ENCODE data around the gene ADAMTS1.
A peak's percentile ranks its signal among the peaks of the same experiment; 100 is the strongest.

Gene ADAMTS1

DNA sequence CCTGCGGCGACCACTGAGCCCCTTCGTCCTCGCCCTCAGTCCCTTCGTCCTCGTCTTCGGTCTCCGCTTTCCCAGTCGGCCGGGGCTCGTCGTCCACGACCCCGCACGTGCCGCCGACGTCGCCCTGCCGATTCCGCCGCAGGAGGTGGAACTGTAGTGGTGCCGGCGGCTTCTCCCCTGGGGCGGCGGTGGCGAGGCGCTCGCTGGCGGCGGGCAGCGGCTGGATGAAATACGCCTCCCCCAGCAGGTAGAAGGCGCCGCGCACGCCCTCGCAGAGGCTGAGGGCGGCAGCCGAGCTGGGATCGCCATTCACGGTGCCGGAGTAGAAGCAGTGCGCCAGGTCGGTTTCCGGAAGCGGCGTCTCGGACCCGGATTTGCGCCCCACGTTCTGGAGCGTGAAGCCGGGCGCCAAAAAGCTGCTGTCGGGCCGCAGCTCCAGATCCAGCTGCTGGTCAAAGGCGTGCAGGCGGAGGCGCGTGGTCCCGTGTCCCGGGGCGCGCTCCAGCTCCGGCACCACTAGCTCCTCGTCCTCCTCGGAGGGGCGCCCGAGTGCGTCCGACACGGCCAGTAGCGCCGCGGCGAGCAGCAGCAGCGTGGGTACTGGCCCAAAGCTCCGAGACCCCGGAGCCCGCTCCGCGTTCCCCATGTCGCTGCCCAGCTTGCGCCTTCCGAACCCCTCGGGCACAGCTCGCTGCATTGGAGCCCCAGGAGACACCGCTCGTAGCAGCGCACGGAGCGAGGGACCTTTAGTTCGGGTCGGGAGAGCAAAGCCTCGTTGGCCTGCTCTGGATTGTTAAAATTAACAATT, 747 bp downstream of the ADAMTS1 start (continued):
- TF ChIP-seq ZNF433 (tag by site-specific recombination; IDR thresholded peaks at IDR 0.05; ENCODE audit: low read depth) (no peak), REPIN1 (tag by site-specific recombination; IDR thresholded peaks at IDR 0.05; ENCODE audit: low read depth) (no peak), GLI4 (tag by site-specific recombination; IDR thresholded peaks at IDR 0.05) (peak; percentile 22; the same call in 1 of the 2 replicates), ZNF248 (tag by site-specific recombination; IDR thresholded peaks at IDR 0.05) (no peak), ZNF558 (tag by site-specific recombination; IDR thresholded peaks at IDR 0.05) (no peak), ZIC2 (tag by site-specific recombination; IDR thresholded peaks at IDR 0.05) (peak; percentile 99), ZNF776 (tag by site-specific recombination; IDR thresholded peaks at IDR 0.05; ENCODE audit: borderline replicate concordance) (no peak), ZNF785 (tag by site-specific recombination; IDR thresholded peaks at IDR 0.05) (no peak), ZNF140 (tag by site-specific recombination; IDR thresholded peaks at IDR 0.05) (no peak), ZBTB48 (tag by site-specific recombination; IDR thresholded peaks at IDR 0.05) (no peak; the same call in none of the 2 replicates), ZNF626 (tag by site-specific recombination; IDR thresholded peaks at IDR 0.05) (no peak), ZNF37A (tag by site-specific recombination; IDR thresholded peaks at IDR 0.05) (no peak), ZFP3 (tag by site-specific recombination; IDR thresholded peaks at IDR 0.05; ENCODE audit: low read depth) (no peak), ZNF561 (tag by site-specific recombination; IDR thresholded peaks at IDR 0.05; ENCODE audit: borderline replicate concordance) (no peak), ZNF174 (tag by site-specific recombination; IDR thresholded peaks at IDR 0.05) (no peak), ZNF112 (tag by site-specific recombination; IDR thresholded peaks at IDR 0.05) (no peak), ZNF394 (tag by site-specific recombination; IDR thresholded peaks at IDR 0.05; ENCODE audit: borderline replicate concordance) (no peak; the same call in 1 of the 2 replicates), KLF10 (tag by site-specific recombination; IDR thresholded peaks at IDR 0.05) (no peak), ZNF202 (tag by site-specific recombination; IDR thresholded peaks at IDR 0.05; ENCODE audit: borderline replicate concordance) (no peak), ZNF660 (tag by site-specific recombination; IDR thresholded peaks at IDR 0.05) (no peak), ZNF169 (tag by site-specific recombination; IDR thresholded peaks at IDR 0.05) (no peak), OVOL3 (tag by site-specific recombination; IDR thresholded peaks at IDR 0.05) (no peak)
- TF ChIP-seq, protein P1, sequence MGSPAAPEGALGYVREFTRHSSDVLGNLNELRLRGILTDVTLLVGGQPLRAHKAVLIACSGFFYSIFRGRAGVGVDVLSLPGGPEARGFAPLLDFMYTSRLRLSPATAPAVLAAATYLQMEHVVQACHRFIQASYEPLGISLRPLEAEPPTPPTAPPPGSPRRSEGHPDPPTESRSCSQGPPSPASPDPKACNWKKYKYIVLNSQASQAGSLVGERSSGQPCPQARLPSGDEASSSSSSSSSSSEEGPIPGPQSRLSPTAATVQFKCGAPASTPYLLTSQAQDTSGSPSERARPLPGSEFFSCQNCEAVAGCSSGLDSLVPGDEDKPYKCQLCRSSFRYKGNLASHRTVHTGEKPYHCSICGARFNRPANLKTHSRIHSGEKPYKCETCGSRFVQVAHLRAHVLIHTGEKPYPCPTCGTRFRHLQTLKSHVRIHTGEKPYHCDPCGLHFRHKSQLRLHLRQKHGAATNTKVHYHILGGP (tag by site-specific recombination; IDR thresholded peaks at IDR 0.05): no peak
- TF ChIP-seq, protein P2, sequence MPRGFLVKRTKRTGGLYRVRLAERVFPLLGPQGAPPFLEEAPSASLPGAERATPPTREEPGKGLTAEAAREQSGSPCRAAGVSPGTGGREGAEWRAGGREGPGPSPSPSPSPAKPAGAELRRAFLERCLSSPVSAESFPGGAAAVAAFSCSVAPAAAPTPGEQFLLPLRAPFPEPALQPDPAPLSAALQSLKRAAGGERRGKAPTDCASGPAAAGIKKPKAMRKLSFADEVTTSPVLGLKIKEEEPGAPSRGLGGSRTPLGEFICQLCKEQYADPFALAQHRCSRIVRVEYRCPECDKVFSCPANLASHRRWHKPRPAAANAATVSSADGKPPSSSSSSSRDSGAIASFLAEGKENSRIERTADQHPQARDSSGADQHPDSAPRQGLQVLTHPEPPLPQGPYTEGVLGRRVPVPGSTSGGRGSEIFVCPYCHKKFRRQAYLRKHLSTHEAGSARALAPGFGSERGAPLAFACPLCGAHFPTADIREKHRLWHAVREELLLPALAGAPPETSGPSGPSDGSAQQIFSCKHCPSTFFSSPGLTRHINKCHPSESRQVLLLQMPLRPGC (tag by site-specific recombination; IDR thresholded peaks at IDR 0.05): no peak
- TF ChIP-seq, protein P3, sequence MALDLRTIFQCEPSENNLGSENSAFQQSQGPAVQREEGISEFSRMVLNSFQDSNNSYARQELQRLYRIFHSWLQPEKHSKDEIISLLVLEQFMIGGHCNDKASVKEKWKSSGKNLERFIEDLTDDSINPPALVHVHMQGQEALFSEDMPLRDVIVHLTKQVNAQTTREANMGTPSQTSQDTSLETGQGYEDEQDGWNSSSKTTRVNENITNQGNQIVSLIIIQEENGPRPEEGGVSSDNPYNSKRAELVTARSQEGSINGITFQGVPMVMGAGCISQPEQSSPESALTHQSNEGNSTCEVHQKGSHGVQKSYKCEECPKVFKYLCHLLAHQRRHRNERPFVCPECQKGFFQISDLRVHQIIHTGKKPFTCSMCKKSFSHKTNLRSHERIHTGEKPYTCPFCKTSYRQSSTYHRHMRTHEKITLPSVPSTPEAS (tag by site-specific recombination; IDR thresholded peaks at IDR 0.05): no peak
- TF ChIP-seq, protein P4, sequence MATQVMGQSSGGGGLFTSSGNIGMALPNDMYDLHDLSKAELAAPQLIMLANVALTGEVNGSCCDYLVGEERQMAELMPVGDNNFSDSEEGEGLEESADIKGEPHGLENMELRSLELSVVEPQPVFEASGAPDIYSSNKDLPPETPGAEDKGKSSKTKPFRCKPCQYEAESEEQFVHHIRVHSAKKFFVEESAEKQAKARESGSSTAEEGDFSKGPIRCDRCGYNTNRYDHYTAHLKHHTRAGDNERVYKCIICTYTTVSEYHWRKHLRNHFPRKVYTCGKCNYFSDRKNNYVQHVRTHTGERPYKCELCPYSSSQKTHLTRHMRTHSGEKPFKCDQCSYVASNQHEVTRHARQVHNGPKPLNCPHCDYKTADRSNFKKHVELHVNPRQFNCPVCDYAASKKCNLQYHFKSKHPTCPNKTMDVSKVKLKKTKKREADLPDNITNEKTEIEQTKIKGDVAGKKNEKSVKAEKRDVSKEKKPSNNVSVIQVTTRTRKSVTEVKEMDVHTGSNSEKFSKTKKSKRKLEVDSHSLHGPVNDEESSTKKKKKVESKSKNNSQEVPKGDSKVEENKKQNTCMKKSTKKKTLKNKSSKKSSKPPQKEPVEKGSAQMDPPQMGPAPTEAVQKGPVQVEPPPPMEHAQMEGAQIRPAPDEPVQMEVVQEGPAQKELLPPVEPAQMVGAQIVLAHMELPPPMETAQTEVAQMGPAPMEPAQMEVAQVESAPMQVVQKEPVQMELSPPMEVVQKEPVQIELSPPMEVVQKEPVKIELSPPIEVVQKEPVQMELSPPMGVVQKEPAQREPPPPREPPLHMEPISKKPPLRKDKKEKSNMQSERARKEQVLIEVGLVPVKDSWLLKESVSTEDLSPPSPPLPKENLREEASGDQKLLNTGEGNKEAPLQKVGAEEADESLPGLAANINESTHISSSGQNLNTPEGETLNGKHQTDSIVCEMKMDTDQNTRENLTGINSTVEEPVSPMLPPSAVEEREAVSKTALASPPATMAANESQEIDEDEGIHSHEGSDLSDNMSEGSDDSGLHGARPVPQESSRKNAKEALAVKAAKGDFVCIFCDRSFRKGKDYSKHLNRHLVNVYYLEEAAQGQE (tag by site-specific recombination; IDR thresholded peaks at IDR 0.05): no peak
- TF ChIP-seq, protein P5, sequence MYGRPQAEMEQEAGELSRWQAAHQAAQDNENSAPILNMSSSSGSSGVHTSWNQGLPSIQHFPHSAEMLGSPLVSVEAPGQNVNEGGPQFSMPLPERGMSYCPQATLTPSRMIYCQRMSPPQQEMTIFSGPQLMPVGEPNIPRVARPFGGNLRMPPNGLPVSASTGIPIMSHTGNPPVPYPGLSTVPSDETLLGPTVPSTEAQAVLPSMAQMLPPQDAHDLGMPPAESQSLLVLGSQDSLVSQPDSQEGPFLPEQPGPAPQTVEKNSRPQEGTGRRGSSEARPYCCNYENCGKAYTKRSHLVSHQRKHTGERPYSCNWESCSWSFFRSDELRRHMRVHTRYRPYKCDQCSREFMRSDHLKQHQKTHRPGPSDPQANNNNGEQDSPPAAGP (tag by site-specific recombination; IDR thresholded peaks at IDR 0.05): no peak
- TF ChIP-seq, protein P6, sequence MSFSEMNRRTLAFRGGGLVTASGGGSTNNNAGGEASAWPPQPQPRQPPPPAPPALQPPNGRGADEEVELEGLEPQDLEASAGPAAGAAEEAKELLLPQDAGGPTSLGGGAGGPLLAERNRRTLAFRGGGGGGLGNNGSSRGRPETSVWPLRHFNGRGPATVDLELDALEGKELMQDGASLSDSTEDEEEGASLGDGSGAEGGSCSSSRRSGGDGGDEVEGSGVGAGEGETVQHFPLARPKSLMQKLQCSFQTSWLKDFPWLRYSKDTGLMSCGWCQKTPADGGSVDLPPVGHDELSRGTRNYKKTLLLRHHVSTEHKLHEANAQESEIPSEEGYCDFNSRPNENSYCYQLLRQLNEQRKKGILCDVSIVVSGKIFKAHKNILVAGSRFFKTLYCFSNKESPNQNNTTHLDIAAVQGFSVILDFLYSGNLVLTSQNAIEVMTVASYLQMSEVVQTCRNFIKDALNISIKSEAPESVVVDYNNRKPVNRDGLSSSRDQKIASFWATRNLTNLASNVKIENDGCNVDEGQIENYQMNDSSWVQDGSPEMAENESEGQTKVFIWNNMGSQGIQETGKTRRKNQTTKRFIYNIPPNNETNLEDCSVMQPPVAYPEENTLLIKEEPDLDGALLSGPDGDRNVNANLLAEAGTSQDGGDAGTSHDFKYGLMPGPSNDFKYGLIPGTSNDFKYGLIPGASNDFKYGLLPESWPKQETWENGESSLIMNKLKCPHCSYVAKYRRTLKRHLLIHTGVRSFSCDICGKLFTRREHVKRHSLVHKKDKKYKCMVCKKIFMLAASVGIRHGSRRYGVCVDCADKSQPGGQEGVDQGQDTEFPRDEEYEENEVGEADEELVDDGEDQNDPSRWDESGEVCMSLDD (tag by site-specific recombination; IDR thresholded peaks at IDR 0.05): peak; percentile 50

Measured in HEK293 (cell line).